ENCODE measurements around the gene ANTXR2. TPM values are rescaled to one million over a fixed set of nuclear protein-coding genes. Genes with fewer than 3 reads are reported as not detected.

Gene ANTXR2
- total RNA-seq, 4 donors from 2014 or later: 51.8 to 182 (median 144) TPM

- Histone ChIP-seq H3K27me3 (no peaks in the 10 kb centered on the region), H3K36me3 (no peaks in the 10 kb centered on the region), H3K9me3 (no peaks in the 10 kb centered on the region), H3K4me1 (no peaks in the 10 kb centered on the region), H3K27ac (no peak overlapping the region), H3K4me3 (no peak overlapping the region)
- no peak for TF ChIP-seq POLR2A (IDR thresholded peaks at IDR 0.05)
- TF ChIP-seq, protein P1, sequence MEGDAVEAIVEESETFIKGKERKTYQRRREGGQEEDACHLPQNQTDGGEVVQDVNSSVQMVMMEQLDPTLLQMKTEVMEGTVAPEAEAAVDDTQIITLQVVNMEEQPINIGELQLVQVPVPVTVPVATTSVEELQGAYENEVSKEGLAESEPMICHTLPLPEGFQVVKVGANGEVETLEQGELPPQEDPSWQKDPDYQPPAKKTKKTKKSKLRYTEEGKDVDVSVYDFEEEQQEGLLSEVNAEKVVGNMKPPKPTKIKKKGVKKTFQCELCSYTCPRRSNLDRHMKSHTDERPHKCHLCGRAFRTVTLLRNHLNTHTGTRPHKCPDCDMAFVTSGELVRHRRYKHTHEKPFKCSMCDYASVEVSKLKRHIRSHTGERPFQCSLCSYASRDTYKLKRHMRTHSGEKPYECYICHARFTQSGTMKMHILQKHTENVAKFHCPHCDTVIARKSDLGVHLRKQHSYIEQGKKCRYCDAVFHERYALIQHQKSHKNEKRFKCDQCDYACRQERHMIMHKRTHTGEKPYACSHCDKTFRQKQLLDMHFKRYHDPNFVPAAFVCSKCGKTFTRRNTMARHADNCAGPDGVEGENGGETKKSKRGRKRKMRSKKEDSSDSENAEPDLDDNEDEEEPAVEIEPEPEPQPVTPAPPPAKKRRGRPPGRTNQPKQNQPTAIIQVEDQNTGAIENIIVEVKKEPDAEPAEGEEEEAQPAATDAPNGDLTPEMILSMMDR (IDR thresholded peaks at IDR 0.05): peak in 2 of 4 experiments; percentile 7 to 30
- no peak for DNase-seq
- intact Hi-C loops (cut with DNase I; ENCODE audit: low total_unique reads): no loop called here
Measured at GRCh38 chr4:79917246-79917645, 155.8 kb downstream of the ANTXR2 start.

- no peak for DNase-seq
- TF ChIP-seq, protein P1 (IDR thresholded peaks at IDR 0.05): no peak
- TF ChIP-seq POLR2A (IDR thresholded peaks at IDR 0.05): no peak
- H3K36me3 ChIP-seq: no peaks in the 10 kb centered on the region
- H3K4me3 ChIP-seq: no peak overlapping the region
- no peaks in the 10 kb centered on the region for H3K27me3 ChIP-seq
- H3K9me3 ChIP-seq: no peaks in the 10 kb centered on the region
- H3K4me1 ChIP-seq: no peaks in the 10 kb centered on the region
- intact Hi-C loops (cut with DNase I; ENCODE audit: low total_unique reads): no loop called here
- H3K27ac ChIP-seq: no peak overlapping the region
Measured at GRCh38 chr4:79915246-79915645, 157.8 kb downstream of the ANTXR2 start.

DNA sequence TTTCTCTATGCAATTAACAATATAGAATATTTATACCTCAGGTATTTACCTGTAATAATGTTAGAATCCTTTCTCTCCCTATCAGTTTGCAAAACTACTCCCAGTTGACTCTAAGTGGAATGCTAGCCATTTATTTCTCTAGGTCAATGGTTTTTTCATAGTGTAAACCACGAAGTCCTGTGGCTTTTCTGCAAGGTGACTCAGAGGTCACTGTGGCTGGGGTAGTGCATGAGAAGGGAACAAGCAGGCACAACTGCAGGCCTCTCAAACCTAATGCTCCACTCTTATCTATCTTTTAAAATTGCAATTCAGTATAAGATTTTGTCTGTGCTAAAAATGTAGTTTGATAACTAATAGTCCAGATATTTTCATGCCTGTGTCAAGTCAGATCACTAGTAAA lies 159.4 kb downstream of the ANTXR2 start:
- Histone ChIP-seq H3K4me1 (no peaks in the 10 kb centered on the region), H3K9me3 (no peaks in the 10 kb centered on the region), H3K27ac (no peak overlapping the region), H3K36me3 (no peaks in the 10 kb centered on the region), H3K27me3 (no peaks in the 10 kb centered on the region), H3K4me3 (no peak overlapping the region)
- intact Hi-C loops (cut with DNase I; ENCODE audit: low total_unique reads): no loop called here
- no peak for TF ChIP-seq POLR2A (IDR thresholded peaks at IDR 0.05)
- TF ChIP-seq, protein P1 (IDR thresholded peaks at IDR 0.05): no peak
- no peak for DNase-seq

DNA sequence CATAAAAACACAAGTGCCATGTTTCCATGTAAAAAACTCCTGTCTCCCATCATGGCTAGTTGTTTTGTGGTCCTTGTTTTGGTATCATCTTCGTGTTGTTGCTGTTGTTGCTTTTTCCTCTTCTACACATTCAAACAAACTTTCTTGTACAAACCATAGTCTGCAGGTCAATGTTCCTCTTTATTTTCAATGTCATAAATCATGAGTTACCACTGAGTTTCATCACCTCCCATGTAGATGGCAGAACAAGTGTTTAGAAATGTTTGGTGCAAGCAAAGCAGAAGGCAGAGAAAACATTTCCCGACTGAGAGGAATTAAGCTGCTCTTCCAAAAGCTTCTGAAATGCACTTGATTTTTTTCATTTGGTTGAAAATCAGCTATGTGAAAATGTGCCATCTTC lies 166.0 kb downstream of the ANTXR2 start:
- no peak for DNase-seq
- Histone ChIP-seq H3K27me3 (no peaks in the 10 kb centered on the region), H3K27ac (no peak overlapping the region), H3K36me3 (no peaks in the 10 kb centered on the region), H3K4me1 (no peaks in the 10 kb centered on the region), H3K9me3 (no peaks in the 10 kb centered on the region), H3K4me3 (no peak overlapping the region)
- intact Hi-C loops (cut with DNase I; ENCODE audit: low total_unique reads): no loop called here
- TF ChIP-seq, protein P1 (IDR thresholded peaks at IDR 0.05): no peak
- TF ChIP-seq POLR2A (IDR thresholded peaks at IDR 0.05): no peak

DNA sequence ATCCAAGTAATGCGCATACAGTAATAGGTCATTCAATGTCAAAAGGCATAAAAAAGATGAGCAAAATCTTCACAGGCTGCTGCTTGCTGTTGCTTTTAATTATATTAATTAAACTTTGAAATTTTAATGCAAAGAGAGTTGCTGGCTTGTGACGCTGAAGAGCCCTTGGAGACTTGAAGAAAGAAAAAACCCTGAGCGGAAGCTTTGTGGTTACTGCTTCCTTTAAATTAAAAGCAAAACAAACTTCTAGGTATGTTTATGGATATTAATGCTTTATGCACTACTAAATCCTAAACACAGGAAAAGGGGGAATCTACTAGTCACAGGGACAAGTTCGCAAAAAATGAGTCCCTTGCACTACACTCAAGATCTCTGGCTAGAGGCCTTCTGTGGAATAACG lies 166.7 kb downstream of the ANTXR2 start:
- H3K27me3 ChIP-seq: no peaks in the 10 kb centered on the region
- no peak for DNase-seq

More for the DNA sequence above, 166.7 kb downstream of the ANTXR2 start:
- Histone ChIP-seq H3K9me3 (no peaks in the 10 kb centered on the region), H3K4me1 (no peaks in the 10 kb centered on the region), H3K27ac (no peak overlapping the region), H3K4me3 (no peak overlapping the region), H3K36me3 (no peaks in the 10 kb centered on the region)
- intact Hi-C loops (cut with DNase I; ENCODE audit: low total_unique reads): no loop called here
- TF ChIP-seq, protein P1 (IDR thresholded peaks at IDR 0.05): no peak
- TF ChIP-seq POLR2A (IDR thresholded peaks at IDR 0.05): no peak

Data from uterus (tissue), 4 donors.